Spleen (tissue), 11 donors: Measurements from ENCODE around the gene TRIOBP. TPM values are rescaled to one million over a fixed set of nuclear protein-coding genes. Genes with fewer than 3 reads are reported as not detected.

Source experiments
- DNase-seq: peaks from one replicate; pipeline ENCODE4 v3.0.0-alpha.2; 2020
- H3K27ac ChIP-seq, 8 donors: fragments of 200-600 bp; sonication (generic) in 7 of 8; 1 replicate in 4 of 8; 2 replicates in 4 of 8; pipeline versions ENCODE4 v1.5.0 to v1.8.0; 2016 to 2021; ENCODE audit warnings: inconsistent platforms in 4 of 8, mild to moderate bottlenecking in 4 of 8, moderate library complexity in 1 of 8
- H3K27me3 ChIP-seq, 7 donors: fragments of 200-600 bp; sonication (generic) in 6 of 7; replicated peaks in 1 of 7; 1 replicate in 4 of 7; 2 replicates in 3 of 7; pipeline versions ENCODE4 v1.5.0 to v1.8.0; 2016 to 2021; ENCODE audit warnings: inconsistent platforms in 3 of 7, mild to moderate bottlenecking in 1 of 7
- H3K36me3 ChIP-seq, 6 donors: fragments of 200-600 bp; sonication (generic) in 5 of 6; 1 replicate in 4 of 6; 2 replicates in 2 of 6; pipeline versions ENCODE4 v1.5.0 to v1.8.0; 2016 to 2021; ENCODE audit warnings: inconsistent platforms in 2 of 6
- H3K4me1 ChIP-seq, 6 donors: fragments of 200-600 bp; sonication (generic) in 5 of 6; 1 replicate in 3 of 6; 2 replicates in 3 of 6; pipeline versions ENCODE4 v1.5.0 to v1.8.0; 2016 to 2021; ENCODE audit warnings: inconsistent platforms in 3 of 6
- H3K4me3 ChIP-seq, 8 donors: fragments of 200-600 bp; sonication (generic) in 7 of 8; 1 replicate in 4 of 8; 2 replicates in 4 of 8; pipeline versions ENCODE4 v1.5.0 to v1.8.0; 2016 to 2021; ENCODE audit warnings: inconsistent platforms in 4 of 8, mild to moderate bottlenecking in 4 of 8, moderate library complexity in 2 of 8
- H3K9me3 ChIP-seq, 8 donors: fragments of 200-600 bp; sonication (generic) in 7 of 8; 1 replicate in 4 of 8; 2 replicates in 4 of 8; pipeline versions ENCODE4 v1.5.0 to v1.8.0; 2016 to 2021; ENCODE audit warnings: inconsistent platforms in 4 of 8
- CTCF ChIP-seq, 11 experiments: fragments of 200-600 bp in 7 of 11; fragments of 450-650 bp in 4 of 11; sonication (generic) in 4 of 11; IDR thresholded peaks in 8 of 11; conservative IDR thresholded peaks in 3 of 11; 1 replicate in 7 of 11; 2 replicates in 4 of 11; pipeline versions ENCODE4 v1.4.0 to v1.8.0; 2016 to 2021; ENCODE audit warnings: antibody characterized with exemption in 11 of 11, inconsistent platforms in 4 of 11, mild to moderate bottlenecking in 1 of 11
- POLR2A ChIP-seq, 3 donors: fragments of 450-650 bp; IDR thresholded peaks; one replicate each; pipeline ENCODE4 v1.5.1; 2017; ENCODE audit warnings: antibody characterized with exemption in 3 of 3, mild to moderate bottlenecking in 1 of 3
- POLR2AphosphoS5 ChIP-seq, 3 donors: sonication (generic); formaldehyde crosslinking; IDR thresholded peaks; one replicate each; pipeline ENCODE4 v1.5.1; 2017; ENCODE audit warnings: antibody characterized with exemption in 3 of 3
- WGBS, 5 donors: extraction: QIAGEN DNeasy Blood & Tissue Kit in 3 of 5; methylation state at CpG; one replicate each; pipeline versions ENCODE4 v1.1.5 to v1.1.7; 2013 to 2018; 5-methylcytosine and 5-hydroxymethylcytosine counted together
- intact Hi-C: fragments of 100-400 bp; cut with DNase I; formaldehyde crosslinking; loops from one replicate; pipeline ENCODE4 v1.15.0; 2023; ENCODE audit warnings: low total_unique reads
- polyA plus RNA-seq, 3 donors: library from polyadenylated mRNA; stranded (reverse); fragments of 200-250 nt; gene quantifications; one replicate each; pipeline ENCODE4 v1.2.1, GENCODE V29; 2013
- total RNA-seq, 7 donors: library from RNA; depleted of rRNA in 3 of 7; stranded (reverse); fragments of >200 nt in 3 of 7; fragmentation: NEBNext Ultra II Directional in 4 of 7; extraction: Animal tissue kit (Norgen Biotek cat#: 25700) in 4 of 7; gene quantifications; one replicate each; pipeline versions ENCODE4 v1.1.0 to v1.2.1, GENCODE V29; 2016 to 2021
- donor health status: healthy with polysubstance abuse.
- donor health status: DM: no; HTN: no; CAD: no; lungs with moderate emphysema.
- donor health status: DM: no; HTN: no; CAD: no.
- donor health status: Bipolar disorder and iron deficiency.
- donor health status: healthy.
- donor health status: DM: no; HTN: no; CAD: no.
- donor health status: DM: yes; HTN: yes; CAD: no.

Gene TRIOBP
- total and polyA plus RNA-seq, 10 donors: 24.6 to 151 (median 103) TPM

- TF ChIP-seq POLR2AphosphoS5 (IDR thresholded peaks at IDR 0.05): peak in 2 of 3 donors; percentile 28 to 58
- no peak for TF ChIP-seq CTCF (IDR thresholded peaks at IDR 0.05 in 8 of 11, conservative IDR thresholded peaks at IDR 0.05 in 3 of 11)
- Histone ChIP-seq H3K27me3 (no peaks in the 10 kb centered on the region), H3K36me3 (peaks cover 0 to 63% (median 37%) of the 10 kb centered on the region in 6 donors), H3K4me3 (no peak overlapping the region), H3K27ac (peak overlapping the region in 6 of 8 donors; percentile 38 to 66 (median 62)), H3K9me3 (no peaks in the 10 kb centered on the region), H3K4me1 (peaks cover 0 to 47% (median 14%) of the 10 kb centered on the region in 6 donors)
- no peak for DNase-seq
- intact Hi-C loops: no loop called here
- WGBS, 5 donors: 81 to 90% (median 84%) methylated on average over 2 to 3 of the region's 3 CpGs
These were observed 77.9 kb downstream of the TRIOBP start for GRCh38 chr22:37774728-37775127.

GRCh38 chr22:37775785-37776638 lies 79.2 kb downstream of the TRIOBP start:
- no peak overlapping the region for H3K4me3 ChIP-seq
- no peaks in the 10 kb centered on the region for H3K9me3 ChIP-seq
- 81 to 89% (median 87%) methylated on average over 17 of the region's 17 CpGs for WGBS, 5 donors
- peak overlapping the region in 1 of 8 donors; percentile 62 for H3K27ac ChIP-seq
- H3K36me3 ChIP-seq: peaks cover 0 to 50% (median 28%) of the 10 kb centered on the region in 6 donors
- no peak for TF ChIP-seq CTCF (IDR thresholded peaks at IDR 0.05 in 8 of 11, conservative IDR thresholded peaks at IDR 0.05 in 3 of 11)
- TF ChIP-seq POLR2AphosphoS5 (IDR thresholded peaks at IDR 0.05): peak in 1 of 3 donors; percentile 32
- no peak for DNase-seq
- intact Hi-C loops: no loop called here
- H3K27me3 ChIP-seq: no peaks in the 10 kb centered on the region
- peaks cover 0 to 50% (median 16%) of the 10 kb centered on the region in 6 donors for H3K4me1 ChIP-seq

- Histone ChIP-seq H3K27me3 (no peaks in the 10 kb centered on the region), H3K36me3 (peaks cover 0 to 44% (median 22%) of the 10 kb centered on the region in 6 donors), H3K4me1 (peaks cover 0 to 51% (median 16%) of the 10 kb centered on the region in 6 donors), H3K9me3 (no peaks in the 10 kb centered on the region), H3K27ac (no peak overlapping the region), H3K4me3 (no peak overlapping the region)
- no peak for DNase-seq
- 80 to 89% (median 88%) methylated on average over 10 of the region's 10 CpGs for WGBS, 5 donors
- TF ChIP-seq CTCF (IDR thresholded peaks at IDR 0.05 in 8 of 11, conservative IDR thresholded peaks at IDR 0.05 in 3 of 11) (no peak), POLR2AphosphoS5 (IDR thresholded peaks at IDR 0.05) (no peak), POLR2A (IDR thresholded peaks at IDR 0.05) (no peak)
- intact Hi-C loops: no loop called here
These were observed 79.8 kb downstream of the TRIOBP start for GRCh38 chr22:37776639-37777005.

DNA sequence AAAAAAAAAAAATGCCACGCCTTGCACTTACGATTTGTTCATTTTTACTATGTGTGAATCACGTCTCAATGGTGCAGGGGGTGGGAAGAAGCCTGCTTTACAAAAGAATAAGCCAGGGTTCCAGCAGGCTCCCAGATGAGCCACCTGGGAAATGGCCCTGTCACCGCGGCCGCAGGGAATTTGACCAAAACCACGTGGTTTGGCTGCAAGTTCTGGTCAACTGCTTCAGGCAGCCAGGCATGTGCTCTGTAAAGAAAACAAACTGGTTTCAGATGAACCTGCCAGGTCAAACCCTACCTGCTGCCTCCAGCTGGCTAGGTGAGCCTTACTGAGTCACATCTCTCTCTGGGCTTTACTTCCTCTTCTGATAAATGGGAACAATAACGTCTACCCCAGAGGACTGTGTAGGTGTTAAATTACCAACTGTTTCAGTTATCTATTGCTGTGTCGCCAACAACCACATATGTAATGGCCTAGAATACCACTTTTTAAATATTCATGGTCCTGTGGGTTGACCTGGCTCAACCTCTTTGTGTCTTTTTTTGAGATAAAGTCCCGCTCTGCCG lies 80.4 kb downstream of the TRIOBP start:
- H3K27me3 ChIP-seq: no peaks in the 10 kb centered on the region
- H3K9me3 ChIP-seq: no peaks in the 10 kb centered on the region
- 47 to 70% (median 64%) methylated on average over 11 of the region's 11 CpGs for WGBS, 5 donors
- H3K4me3 ChIP-seq: no peak overlapping the region
- no peak overlapping the region for H3K27ac ChIP-seq
- TF ChIP-seq POLR2A (IDR thresholded peaks at IDR 0.05) (no peak), CTCF (IDR thresholded peaks at IDR 0.05 in 8 of 11, conservative IDR thresholded peaks at IDR 0.05 in 3 of 11) (no peak), POLR2AphosphoS5 (IDR thresholded peaks at IDR 0.05) (peak in 2 of 3 donors; percentile 7 to 48)
- H3K4me1 ChIP-seq: peaks cover 0 to 52% (median 16%) of the 10 kb centered on the region in 6 donors
- intact Hi-C loops: no loop called here
- peaks cover 0 to 39% (median 17%) of the 10 kb centered on the region in 6 donors for H3K36me3 ChIP-seq
- no peak for DNase-seq
